Bronchial epithelial cell (primary cell): ENCODE results near the gene TNFRSF17. TPM values are rescaled to one million over a fixed set of nuclear protein-coding genes. Genes with fewer than 3 reads are reported as not detected.

Experiments used
- DNase-seq: peaks from one replicate; pipeline ENCODE4 v3.0.0-alpha.2; 2010; ENCODE audit warnings: low read depth
- FAIRE-seq: peaks from 2 replicates; lab custom pipeline; 2011; peaks lifted over from hg19 to GRCh38; lab: Jason Lieb, UNC
- H3K27me3 ChIP-seq: 2 replicates; pipeline ENCODE4 v1.5.1; 2011; ENCODE audit warnings: low read length; ENCODE audit not compliant: control insufficient read depth, insufficient read depth
- H3K36me3 ChIP-seq: 2 replicates; pipeline ENCODE4 v1.5.1; 2011; ENCODE audit warnings: low read length; ENCODE audit not compliant: control insufficient read depth, insufficient read depth
- H3K4me3 ChIP-seq: 2 replicates; pipeline ENCODE4 v1.5.1; 2011; ENCODE audit warnings: mild to moderate bottlenecking, low read depth, low read length, control low read depth
- CTCF ChIP-seq: IDR thresholded peaks from 2 replicates; pipeline ENCODE4 v1.5.1; 2011; ENCODE audit warnings: mild to moderate bottlenecking, moderate library complexity, low read length, control low read depth, inconsistent platforms; ENCODE audit not compliant: insufficient read depth, severe bottlenecking
- total RNA-seq: library from RNA; depleted of rRNA; stranded (reverse); fragments of >200 nt; gene quantifications from 2 replicates; pipeline ENCODE4 v1.2.1, GENCODE V29; 2014

Gene TNFRSF17
- total RNA-seq, 1 donor from 2014 or later = not detected

GRCh38 chr16:11986521-11987057 is 21.6 kb downstream of the TNFRSF17 start:
- FAIRE-seq (no peak), DNase-seq (no peak)
- TF ChIP-seq CTCF = no peak
- no peaks in the 10 kb centered on the region for H3K27me3 ChIP-seq
- no peaks in the 10 kb centered on the region for H3K36me3 ChIP-seq
- H3K4me3 ChIP-seq = no peak overlapping the region

- Histone ChIP-seq H3K27me3 (no peaks in the 10 kb centered on the region), H3K36me3 (no peaks in the 10 kb centered on the region), H3K4me3 (no peak overlapping the region)
- DNase-seq = no peak
- no peak for FAIRE-seq
- TF ChIP-seq CTCF = no peak
These were observed 23.4 kb downstream of the TNFRSF17 start for GRCh38 chr16:11988258-11988978.

GRCh38 chr16:11990702-11991390 is 25.8 kb downstream of the TNFRSF17 start:
- no peaks in the 10 kb centered on the region for H3K36me3 ChIP-seq
- TF ChIP-seq CTCF = no peak
- no peak for FAIRE-seq
- H3K4me3 ChIP-seq = no peak overlapping the region
- DNase-seq = no peak
- no peaks in the 10 kb centered on the region for H3K27me3 ChIP-seq

- TF ChIP-seq CTCF = no peak
- no peak for FAIRE-seq
- H3K27me3 ChIP-seq = no peaks in the 10 kb centered on the region
- no peak overlapping the region for H3K4me3 ChIP-seq
- no peak for DNase-seq
- H3K36me3 ChIP-seq = no peaks in the 10 kb centered on the region
These were observed 27.1 kb downstream of the TNFRSF17 start for GRCh38 chr16:11992008-11992584.

- H3K36me3 ChIP-seq = no peaks in the 10 kb centered on the region
- H3K27me3 ChIP-seq = no peaks in the 10 kb centered on the region
- DNase-seq (no peak), FAIRE-seq (no peak)
- H3K4me3 ChIP-seq = no peak overlapping the region
- no peak for TF ChIP-seq CTCF
These were observed 27.8 kb downstream of the TNFRSF17 start for GRCh38 chr16:11992586-11993524.
